GM12878 (cell line): ENCODE measurements around the gene IFNA1. TPM values are rescaled to one million over a fixed set of nuclear protein-coding genes. Genes with fewer than 3 reads are reported as not detected.

Experiments
- ATAC-seq: fragments of 200-7000 bp; cut with Tn5 transposase; 3 replicates; pipeline ENCODE4 v1.9.1; 2020; ENCODE audit warnings: mild to moderate bottlenecking, moderate library complexity
- BruUV-seq: library from RNA; stranded (reverse); fragments of 400-500 nt; replicated peaks from 2 replicates; lab custom pipeline; 2021; lab: Mats Ljungman, UMichigan
- CTCF ChIA-PET: fragments of 300-600 bp; sonication (Branson Sonifier 250); formaldehyde crosslinking; extraction: SDS; loops from one replicate; lab custom pipeline; 2021; ENCODE audit warnings: inconsistent platforms; lab: Yijun Ruan, JAX
- POLR2A ChIA-PET: fragments of 350-600 bp; formaldehyde crosslinking; extraction: SDS; loops from one replicate; lab custom pipeline; 2021; ENCODE audit warnings: inconsistent platforms; lab: Charles Lee
- RAD21 ChIA-PET: fragments of 300-600 bp; sonication (Branson Sonifier 250); formaldehyde crosslinking; loops from one replicate; lab custom pipeline; 2023; ENCODE audit warnings: antibody characterized with exemption; ENCODE audit not compliant: unreplicated experiment; lab: Charles Lee
- SMC1A ChIA-PET: fragments of 300-600 bp; sonication (Branson Sonifier 250); formaldehyde crosslinking; loops from one replicate; lab custom pipeline; 2023; ENCODE audit not compliant: unreplicated experiment, uncharacterized antibody; lab: Charles Lee
- DNase-seq: peaks from one replicate; pipeline ENCODE4 v3.0.0-alpha.2; 2011; ENCODE audit warnings: low read depth, low spot score
- FAIRE-seq: peaks from 3 replicates; lab custom pipeline; 2011; peaks lifted over from hg19 to GRCh38; lab: Jason Lieb, UNC
- H2AFZ ChIP-seq: 2 replicates; pipeline ENCODE4 v1.6.0; 2011; ENCODE audit warnings: low read depth, low read length, control low read depth; ENCODE audit not compliant: control insufficient read depth
- H3K27ac ChIP-seq: 2 replicates; pipeline ENCODE4 v1.5.1; 2011; ENCODE audit warnings: control low read depth; ENCODE audit not compliant: control insufficient read depth, insufficient read depth
- H3K27me3 ChIP-seq, 2 experiments: replicated peaks in 1 of 2; 2 replicates each; pipeline versions ENCODE4 v1.6.0 to v1.6.1; 2011; ENCODE audit warnings: low read length in 1 of 2; ENCODE audit not compliant: control insufficient read depth in 2 of 2, insufficient read depth in 2 of 2
- H3K36me3 ChIP-seq, 2 experiments: 2 replicates each; pipeline ENCODE4 v1.5.1; 2011; ENCODE audit warnings: low read length in 1 of 2; ENCODE audit not compliant: control insufficient read depth in 2 of 2, insufficient read depth in 2 of 2
- H3K4me1 ChIP-seq: 2 replicates; pipeline ENCODE4 v1.6.1; 2011; ENCODE audit warnings: mild to moderate bottlenecking, low read length, moderate library complexity, mixed read lengths; ENCODE audit not compliant: control insufficient read depth, insufficient read depth
- H3K4me2 ChIP-seq: 2 replicates; pipeline ENCODE4 v1.6.0; 2011; ENCODE audit warnings: control low read depth; ENCODE audit not compliant: control insufficient read depth, insufficient read depth
- H3K4me3 ChIP-seq: fragments of 200-600 bp; sonication (generic); 2 replicates; pipeline ENCODE4 v1.5.1; 2016
- H3K79me2 ChIP-seq: 2 replicates; pipeline ENCODE4 v1.6.0; 2011; ENCODE audit warnings: low read length; ENCODE audit not compliant: control insufficient read depth, insufficient read depth
- H3K9ac ChIP-seq: 2 replicates; pipeline ENCODE4 v1.8.0; 2011; ENCODE audit warnings: low read length, control low read depth, mixed read lengths; ENCODE audit not compliant: control insufficient read depth, insufficient read depth
- H3K9me3 ChIP-seq: replicated peaks from 3 replicates; pipeline ENCODE4 v1.5.1; 2011; ENCODE audit warnings: mild to moderate bottlenecking, low read length; ENCODE audit not compliant: control insufficient read depth, insufficient read depth
- H4K20me1 ChIP-seq: 2 replicates; pipeline ENCODE4 v1.6.0; 2011; ENCODE audit not compliant: control insufficient read depth, insufficient read depth
- E2F4 ChIP-seq: IDR thresholded peaks from 2 replicates; pipeline ENCODE4 v1.6.1; 2012; ENCODE audit warnings: low read depth, low read length, improper control_type of control experiment
- ESRRA ChIP-seq: IDR thresholded peaks from 2 replicates; pipeline ENCODE4 v1.6.1; 2012; ENCODE audit warnings: mild to moderate bottlenecking, low read length, improper control_type of control experiment
- SMC3 ChIP-seq: IDR thresholded peaks from 2 replicates; pipeline ENCODE4 v1.6.1; 2011; ENCODE audit warnings: low read length, improper control_type of control experiment, borderline replicate concordance
- USF2 ChIP-seq: IDR thresholded peaks from 2 replicates; pipeline ENCODE4 v1.6.1; 2011; ENCODE audit warnings: low read depth, low read length, improper control_type of control experiment, borderline replicate concordance
- WGBS: methylation state at CpG from one replicate; pipeline ENCODE4 v1.1.6; 2016; ENCODE audit warnings: low lambda C conversion rate; ENCODE audit not compliant: insufficient replicate concordance, insufficient coverage; ENCODE audit errors: missing lambda C conversion rate; 5-methylcytosine and 5-hydroxymethylcytosine counted together
- in situ Hi-C: fragments of 300-500 bp; cut with MboI; formaldehyde crosslinking; loops from 9 replicates; pipeline ENCODE4 v1.14.3; 2018; ENCODE audit warnings: mixed read lengths
- intact Hi-C: fragments of 100-400 bp; cut with micrococcal nuclease; formaldehyde crosslinking; loops from one replicate; pipeline ENCODE4 v1.14.2; 2022; ENCODE audit not compliant: unreplicated experiment
- polyA plus RNA-seq, 11 experiments: library from polyadenylated mRNA; depleted of rRNA in 4 of 11; unstranded in 6 of 11; stranded (reverse) in 5 of 11; fragments of >200 nt; fragmentation: Nextera tagmentation in 4 of 11; fragmentation: Illumina TruSeq in 1 of 11; extraction: Ambion mirVana in 4 of 11; extraction: Trizol in 1 of 11; gene quantifications; 1 replicate in 1 of 11; 2 replicates in 10 of 11; pipeline versions ENCODE4 v1.2.1 to v1.2.3, GENCODE V29; 2011 to 2016; ENCODE audit warnings: inconsistent platforms in 2 of 11, missing spikeins in 2 of 11, low read depth in 1 of 11
- total RNA-seq, 4 experiments: library from RNA; depleted of rRNA in 3 of 4; stranded (reverse); fragments of >200 nt in 3 of 4; fragmentation: Illumina TruSeq in 1 of 4; extraction: Trizol in 1 of 4; gene quantifications; 2 replicates each; pipeline versions ENCODE4 v1.2.1 to v1.2.3, GENCODE V29; 2013 to 2021

The IFNA1 gene
- total and polyA plus RNA-seq, 10 of the 15 experiments (the other 5 are each of a cell fraction or from before 2014, with no cell fraction given) = not detected

- Histone ChIP-seq H3K36me3 (no peaks in the 10 kb centered on the region), H3K9ac (no peak within 1 kb of the TSS)
- ATAC-seq = no peak
- CTCF ChIA-PET = interaction anchor here (1.8 kb wide), 1 partner anchor 16 kb away, joined by 4 read pairs; no protein-coding TSS in a partner anchor
- DNase-seq = no peak
- TF ChIP-seq ESRRA (no peak), E2F4 (no peak), USF2 (no peak), SMC3 (no peak)
- TF ChIP-seq, all 136 proteins: peak for 0
- no peaks in the 10 kb centered on the region; a peak in 1 of 4 replicates for H3K27me3 ChIP-seq
- SMC1A ChIA-PET = interaction anchor here (0.7 kb wide), 1 partner anchor 526 kb away, joined by 3 read pairs; no protein-coding TSS in a partner anchor
- no peak for FAIRE-seq
- no peak within 1 kb of the TSS; the same call in 1 of the 2 replicates for H2AFZ ChIP-seq
- POLR2A ChIA-PET = no interaction called here
- no peaks in the 10 kb centered on the region for H3K9me3 ChIP-seq
- in situ Hi-C loops (no loop called here), intact Hi-C loops (loop anchor here (5.0 kb wide), 1 partner anchor 225 kb away; no protein-coding TSS in a partner anchor)
- no TSS peak for BruUV-seq
- peaks cover 3% of the 10 kb centered on the region; the same call in 1 of the 2 replicates for H3K4me1 ChIP-seq
- 28% methylated on average over 2 of the region's 2 CpGs for WGBS
- RAD21 ChIA-PET = no interaction called here
- no peaks in the 10 kb centered on the region for H4K20me1 ChIP-seq
- no peak within 1 kb of the TSS for H3K4me3 ChIP-seq
- H3K27ac ChIP-seq = no peak within 1 kb of the TSS
- H3K79me2 ChIP-seq = no peaks in the 10 kb centered on the region
- peak within 1 kb of the TSS; percentile 21; the same call in 1 of the 2 replicates for H3K4me2 ChIP-seq
These were observed 42.0 kb downstream of the IFNA1 start, which contains the start of gene IFNE for GRCh38 chr9:21482213-21482612. Gene IFNE (minus strand): TSS chr9:21482313. CDS start chr9:21481694, 619 bp downstream.

Other genes starting within 250 kb of the IFNA1 start
Only the 7 nearest of the 12 such genes appear.
- not detected in 2 replicates for gene IFNA5, start 135.1 kb upstream of the IFNA1 start, total RNA-seq (2014; rRNA removed)
- not detected in 2 replicates for gene IFNA5, start 135.1 kb upstream of the IFNA1 start, total RNA-seq (2014; rRNA removed; fragmentation: Illumina TruSeq; extraction: Trizol)
- not detected in 2 replicates for gene IFNA5, start 135.1 kb upstream of the IFNA1 start, total RNA-seq (2021)
- not detected in 2 replicates for gene IFNA5, start 135.1 kb upstream of the IFNA1 start, polyA plus RNA-seq (2011; rRNA removed)
- not detected in 2 replicates for gene IFNA5, start 135.1 kb upstream of the IFNA1 start, polyA plus RNA-seq (2014; fragmentation: Illumina TruSeq; extraction: Trizol)
- not detected for gene IFNA5, start 135.1 kb upstream of the IFNA1 start, polyA plus RNA-seq (2014; fragmentation: Nextera tagmentation; extraction: Ambion mirVana)
- gene IFNA5, start 135.1 kb upstream of the IFNA1 start, polyA plus RNA-seq (2014; rRNA removed) = not detected in 2 replicates
- gene IFNA5, start 135.1 kb upstream of the IFNA1 start, polyA plus RNA-seq (2016; fragmentation: Nextera tagmentation; extraction: Ambion mirVana) = not detected
- gene KLHL9, start 105.0 kb upstream of the IFNA1 start, total RNA-seq (2014; rRNA removed) = 17.7 and 20.2 TPM in 2 replicates
- 15.3 and 15.8 TPM in 2 replicates for gene KLHL9, start 105.0 kb upstream of the IFNA1 start, total RNA-seq (2014; rRNA removed; fragmentation: Illumina TruSeq; extraction: Trizol)
- 17.2 and 17.7 TPM in 2 replicates for gene KLHL9, start 105.0 kb upstream of the IFNA1 start, total RNA-seq (2021)
- gene KLHL9, start 105.0 kb upstream of the IFNA1 start, polyA plus RNA-seq (2011; rRNA removed) = 37.7 and 53.4 TPM in 2 replicates
- 18.3 and 23.1 TPM in 2 replicates for gene KLHL9, start 105.0 kb upstream of the IFNA1 start, polyA plus RNA-seq (2014; fragmentation: Illumina TruSeq; extraction: Trizol)
- gene KLHL9, start 105.0 kb upstream of the IFNA1 start, polyA plus RNA-seq (2014; fragmentation: Nextera tagmentation; extraction: Ambion mirVana) = 1 to 10 TPM; 3.8 to 5.8 TPM
- gene KLHL9, start 105.0 kb upstream of the IFNA1 start, polyA plus RNA-seq (2014; rRNA removed) = 13.7 and 15.8 TPM in 2 replicates
- gene KLHL9, start 105.0 kb upstream of the IFNA1 start, polyA plus RNA-seq (2016; fragmentation: Nextera tagmentation; extraction: Ambion mirVana) = 10 to 100 TPM; 17.5 to 18.6 TPM
- 0.22 TPM in 1 of 2 replicates, not detected in the other for gene IFNA6, start 89.6 kb upstream of the IFNA1 start, total RNA-seq (2014; rRNA removed)
- gene IFNA6, start 89.6 kb upstream of the IFNA1 start, total RNA-seq (2014; rRNA removed; fragmentation: Illumina TruSeq; extraction: Trizol) = not detected in 2 replicates
- gene IFNA6, start 89.6 kb upstream of the IFNA1 start, total RNA-seq (2021) = not detected in 2 replicates
- gene IFNA6, start 89.6 kb upstream of the IFNA1 start, polyA plus RNA-seq (2011; rRNA removed) = 0.04 and 0.14 TPM in 2 replicates
- gene IFNA6, start 89.6 kb upstream of the IFNA1 start, polyA plus RNA-seq (2014; fragmentation: Illumina TruSeq; extraction: Trizol) = not detected in 2 replicates
- not detected for gene IFNA6, start 89.6 kb upstream of the IFNA1 start, polyA plus RNA-seq (2014; fragmentation: Nextera tagmentation; extraction: Ambion mirVana)
- gene IFNA6, start 89.6 kb upstream of the IFNA1 start, polyA plus RNA-seq (2014; rRNA removed) = not detected in 2 replicates
- gene IFNA6, start 89.6 kb upstream of the IFNA1 start, polyA plus RNA-seq (2016; fragmentation: Nextera tagmentation; extraction: Ambion mirVana) = not detected
- gene IFNA13, start 72.4 kb upstream of the IFNA1 start, total RNA-seq (2014; rRNA removed) = not detected in 2 replicates
- not detected in 2 replicates for gene IFNA13, start 72.4 kb upstream of the IFNA1 start, total RNA-seq (2014; rRNA removed; fragmentation: Illumina TruSeq; extraction: Trizol)
- not detected in 2 replicates for gene IFNA13, start 72.4 kb upstream of the IFNA1 start, total RNA-seq (2021)
- 0.06 TPM in 1 of 2 replicates, not detected in the other for gene IFNA13, start 72.4 kb upstream of the IFNA1 start, polyA plus RNA-seq (2011; rRNA removed)
- not detected in 2 replicates for gene IFNA13, start 72.4 kb upstream of the IFNA1 start, polyA plus RNA-seq (2014; fragmentation: Illumina TruSeq; extraction: Trizol)
- gene IFNA13, start 72.4 kb upstream of the IFNA1 start, polyA plus RNA-seq (2014; fragmentation: Nextera tagmentation; extraction: Ambion mirVana) = not detected
- not detected in 2 replicates for gene IFNA13, start 72.4 kb upstream of the IFNA1 start, polyA plus RNA-seq (2014; rRNA removed)
- gene IFNA13, start 72.4 kb upstream of the IFNA1 start, polyA plus RNA-seq (2016; fragmentation: Nextera tagmentation; extraction: Ambion mirVana) = not detected
- 0.33 and 0.73 TPM in 2 replicates for gene IFNA2, start 55.0 kb upstream of the IFNA1 start, total RNA-seq (2014; rRNA removed)
- gene IFNA2, start 55.0 kb upstream of the IFNA1 start, total RNA-seq (2014; rRNA removed; fragmentation: Illumina TruSeq; extraction: Trizol) = 0.31 and 0.46 TPM in 2 replicates
- 0.26 TPM in 1 of 2 replicates, not detected in the other for gene IFNA2, start 55.0 kb upstream of the IFNA1 start, total RNA-seq (2021)
- 2.8 and 3.7 TPM in 2 replicates for gene IFNA2, start 55.0 kb upstream of the IFNA1 start, polyA plus RNA-seq (2011; rRNA removed)
- gene IFNA2, start 55.0 kb upstream of the IFNA1 start, polyA plus RNA-seq (2014; fragmentation: Illumina TruSeq; extraction: Trizol) = 0.43 and 1.1 TPM in 2 replicates
- gene IFNA2, start 55.0 kb upstream of the IFNA1 start, polyA plus RNA-seq (2014; fragmentation: Nextera tagmentation; extraction: Ambion mirVana) = 1 to 10 TPM; 1.3 to 1.8 TPM
- gene IFNA2, start 55.0 kb upstream of the IFNA1 start, polyA plus RNA-seq (2014; rRNA removed) = 0.06 and 0.59 TPM in 2 replicates
- gene IFNA2, start 55.0 kb upstream of the IFNA1 start, polyA plus RNA-seq (2016; fragmentation: Nextera tagmentation; extraction: Ambion mirVana) = not detected
- not detected in 2 replicates for gene IFNA8, start 31.3 kb upstream of the IFNA1 start, total RNA-seq (2014; rRNA removed)
- not detected in 2 replicates for gene IFNA8, start 31.3 kb upstream of the IFNA1 start, total RNA-seq (2014; rRNA removed; fragmentation: Illumina TruSeq; extraction: Trizol)
- gene IFNA8, start 31.3 kb upstream of the IFNA1 start, total RNA-seq (2021) = not detected in 2 replicates
- not detected in 2 replicates for gene IFNA8, start 31.3 kb upstream of the IFNA1 start, polyA plus RNA-seq (2011; rRNA removed)
- not detected in 2 replicates for gene IFNA8, start 31.3 kb upstream of the IFNA1 start, polyA plus RNA-seq (2014; fragmentation: Illumina TruSeq; extraction: Trizol)
- gene IFNA8, start 31.3 kb upstream of the IFNA1 start, polyA plus RNA-seq (2014; fragmentation: Nextera tagmentation; extraction: Ambion mirVana) = not detected
- not detected in 2 replicates for gene IFNA8, start 31.3 kb upstream of the IFNA1 start, polyA plus RNA-seq (2014; rRNA removed)
- not detected for gene IFNA8, start 31.3 kb upstream of the IFNA1 start, polyA plus RNA-seq (2016; fragmentation: Nextera tagmentation; extraction: Ambion mirVana)
- not detected in 2 replicates for gene IFNE, start 41.9 kb downstream of the IFNA1 start, total RNA-seq (2014; rRNA removed)
- not detected in 2 replicates for gene IFNE, start 41.9 kb downstream of the IFNA1 start, total RNA-seq (2014; rRNA removed; fragmentation: Illumina TruSeq; extraction: Trizol)
- not detected in 2 replicates for gene IFNE, start 41.9 kb downstream of the IFNA1 start, total RNA-seq (2021)
- not detected in 2 replicates for gene IFNE, start 41.9 kb downstream of the IFNA1 start, polyA plus RNA-seq (2011; rRNA removed)
- not detected in 2 replicates for gene IFNE, start 41.9 kb downstream of the IFNA1 start, polyA plus RNA-seq (2014; fragmentation: Illumina TruSeq; extraction: Trizol)
- gene IFNE, start 41.9 kb downstream of the IFNA1 start, polyA plus RNA-seq (2014; fragmentation: Nextera tagmentation; extraction: Ambion mirVana) = not detected
- gene IFNE, start 41.9 kb downstream of the IFNA1 start, polyA plus RNA-seq (2014; rRNA removed) = not detected in 2 replicates
- gene IFNE, start 41.9 kb downstream of the IFNA1 start, polyA plus RNA-seq (2016; fragmentation: Nextera tagmentation; extraction: Ambion mirVana) = not detected